NCI-H774 (cell line): Measurements from ENCODE around the gene ULK1.
"Not testable (repeated sequence)": the region's sequence is repeated elsewhere in the genome, so short reads cannot be mapped to it uniquely, and the experiment has no call there.

Experiments
- DNase-seq: peaks from one replicate; lab custom pipeline; 2025; lab: John Stamatoyannopoulos, UW

The ULK1 gene

DNA sequence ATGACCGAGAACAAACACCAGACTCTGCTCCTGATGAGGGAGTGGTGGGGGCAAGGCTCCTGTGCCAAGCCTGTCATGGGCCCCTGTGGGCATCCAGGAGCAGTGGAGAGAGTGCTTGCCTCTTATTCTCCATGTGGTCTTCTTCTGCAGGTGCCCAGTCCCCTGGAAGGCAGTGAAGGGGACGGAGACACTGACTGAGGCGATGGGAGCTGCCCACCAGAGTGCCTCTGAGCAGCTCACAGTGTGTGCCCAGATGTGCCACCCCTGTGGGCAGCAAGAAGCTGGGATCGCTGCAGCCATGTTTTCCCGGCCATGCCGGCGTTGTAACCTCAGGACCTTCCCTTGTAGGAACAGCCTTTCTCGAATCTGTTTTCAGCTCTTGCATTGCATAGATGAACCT is 49.0 kb downstream of the ULK1 start:
- no peak for DNase-seq

- DNase-seq, result no peak
Measured at GRCh38 chr12:131943876-131944275, 49.5 kb downstream of the ULK1 start.

DNA sequence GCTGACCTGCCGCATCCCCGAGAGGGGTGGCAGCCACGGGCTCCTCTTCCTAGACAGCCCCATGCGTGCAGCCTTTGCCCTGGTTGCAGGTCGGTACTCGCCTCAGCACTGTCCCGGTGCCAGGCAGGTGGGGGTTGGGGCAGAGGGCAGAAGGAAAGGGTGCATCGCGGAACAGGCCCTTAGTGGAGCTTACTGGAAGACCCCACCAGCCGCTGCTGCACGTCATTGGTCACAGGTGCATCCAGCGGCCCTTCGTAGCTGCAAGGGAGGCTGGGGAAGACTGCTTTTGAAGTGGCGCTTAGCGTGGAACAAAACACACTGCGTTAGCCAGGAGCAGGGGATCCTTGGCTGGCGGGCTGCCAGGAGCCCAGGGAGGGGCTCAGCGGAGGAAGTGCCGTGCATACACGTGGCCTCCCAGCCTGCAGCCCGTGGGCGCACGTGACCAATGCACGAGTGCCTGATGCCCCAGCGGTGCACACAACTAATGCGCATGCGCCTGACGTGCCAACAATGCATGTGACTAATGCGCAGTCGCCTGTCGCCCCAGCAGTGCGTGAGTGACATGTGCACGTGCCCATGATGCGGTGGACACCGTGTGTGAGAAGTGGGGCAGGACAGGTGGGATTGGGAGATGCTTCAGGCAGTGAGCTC is 50.3 kb downstream of the ULK1 start:
- no peak for DNase-seq

DNA sequence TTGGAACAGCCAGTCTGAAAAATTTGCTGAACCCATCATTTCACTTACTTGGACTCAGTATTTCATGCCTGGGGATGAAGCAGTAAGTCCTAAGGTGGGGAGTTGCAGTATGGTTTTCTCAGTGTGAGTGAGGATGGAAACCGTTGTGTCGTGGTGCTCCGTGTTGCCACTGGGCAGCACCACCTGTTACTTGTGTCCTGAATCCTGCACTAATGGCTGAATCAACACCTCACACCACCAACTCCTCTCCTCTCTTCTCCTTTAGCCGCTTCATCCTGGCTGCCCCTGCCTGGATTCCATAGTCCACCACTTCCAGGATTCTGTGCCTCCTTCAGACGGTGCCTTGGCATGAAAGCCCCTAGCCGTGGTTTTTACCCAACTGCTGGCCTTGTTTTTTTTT is 52.3 kb downstream of the ULK1 start:
- no peak for DNase-seq

DNA sequence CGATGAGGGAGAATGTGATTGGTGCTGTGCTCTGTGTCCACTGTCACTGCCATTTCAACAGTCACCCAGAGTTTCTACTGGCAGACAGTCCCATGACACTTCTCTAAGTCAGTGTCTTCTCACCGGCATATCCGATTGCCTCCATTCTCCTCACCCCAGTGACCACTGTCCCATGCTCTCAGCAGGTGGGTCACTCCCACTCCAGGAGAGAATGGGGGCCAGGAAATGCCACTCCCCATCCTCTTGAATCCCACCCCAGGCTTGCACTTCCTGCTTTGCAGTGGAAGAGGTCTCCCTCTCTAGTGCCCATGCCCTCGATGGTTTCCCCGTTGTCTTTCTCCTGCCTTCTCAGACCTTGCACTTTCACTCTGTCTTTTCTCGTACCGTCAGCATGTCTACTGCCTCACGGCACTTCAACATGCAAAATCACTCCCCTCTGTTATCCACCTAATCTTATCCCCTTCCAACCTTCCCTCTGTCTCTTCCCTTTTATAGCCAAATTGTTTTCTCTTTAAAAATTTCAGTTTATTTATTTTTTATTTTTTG is 53.1 kb downstream of the ULK1 start:
- DNase-seq, result no peak

DNA sequence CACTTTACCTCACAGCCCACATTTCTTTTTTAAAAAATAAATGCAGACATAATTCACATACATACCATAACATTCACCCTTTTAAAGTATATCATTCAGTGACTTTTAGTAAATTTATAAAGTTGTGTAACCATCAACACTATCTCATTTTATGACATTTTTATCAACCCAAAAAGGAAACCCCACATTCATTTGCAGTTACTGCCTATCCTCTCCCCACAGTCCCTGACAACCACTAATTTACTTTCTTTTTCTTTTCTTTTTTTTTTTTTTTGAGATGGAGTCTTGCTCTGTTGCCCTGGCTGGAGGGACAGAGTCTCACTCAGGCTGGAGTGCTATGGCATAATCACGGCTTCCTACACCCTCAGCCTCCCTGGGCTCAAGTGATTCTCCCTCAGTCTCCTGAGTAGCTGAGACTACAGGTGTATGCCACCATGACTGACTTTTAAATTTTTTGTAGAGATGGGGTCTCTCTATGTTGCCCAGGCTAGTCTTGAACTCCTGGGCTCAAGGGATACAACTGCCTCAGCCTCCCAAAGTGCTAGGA is 53.8 kb downstream of the ULK1 start:
- DNase-seq, result no peak

DNA sequence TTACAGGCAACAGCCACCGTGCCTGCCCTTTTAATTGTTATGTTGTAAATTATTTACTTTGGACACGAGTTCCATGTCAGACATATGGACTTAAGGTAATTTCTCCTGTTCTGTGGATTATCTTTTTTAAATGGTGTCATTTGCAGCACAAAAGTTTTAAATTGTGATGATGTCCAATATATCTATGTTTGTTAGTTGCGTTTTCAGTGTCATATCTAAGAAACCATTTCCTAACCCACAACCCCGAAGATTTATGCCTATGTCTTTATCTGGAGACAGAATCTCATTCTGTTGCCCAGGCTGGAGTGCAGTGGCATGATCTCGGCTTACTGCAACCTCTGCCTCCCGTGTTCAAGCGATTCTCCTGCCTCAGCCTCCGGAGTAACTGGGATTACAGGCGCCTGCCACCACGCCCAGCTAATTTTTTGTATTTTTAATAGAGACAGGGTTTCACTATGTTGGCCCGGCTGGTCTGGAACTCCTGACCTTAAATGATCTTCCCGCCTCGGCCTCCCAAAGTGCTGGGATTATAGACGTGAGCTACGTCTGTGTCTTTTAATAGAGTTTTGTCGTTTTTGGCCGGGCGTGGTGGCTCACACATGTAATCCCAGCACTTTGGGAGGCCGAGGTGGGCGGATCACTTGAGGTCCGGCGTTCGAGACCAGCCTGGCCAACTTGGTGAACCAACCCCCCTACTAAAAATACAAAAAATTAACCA is 54.5 kb downstream of the ULK1 start:
- DNase-seq, result not testable (repeated sequence)

GRCh38 chr12:131949431-131950181 is 55.2 kb downstream of the ULK1 start, which contains the start of gene EP400:
Gene EP400 (plus strand): TSS chr12:131949942. CDS start chr12:131960620, 10,678 bp downstream.
- peak; percentile 97 for DNase-seq

DNA sequence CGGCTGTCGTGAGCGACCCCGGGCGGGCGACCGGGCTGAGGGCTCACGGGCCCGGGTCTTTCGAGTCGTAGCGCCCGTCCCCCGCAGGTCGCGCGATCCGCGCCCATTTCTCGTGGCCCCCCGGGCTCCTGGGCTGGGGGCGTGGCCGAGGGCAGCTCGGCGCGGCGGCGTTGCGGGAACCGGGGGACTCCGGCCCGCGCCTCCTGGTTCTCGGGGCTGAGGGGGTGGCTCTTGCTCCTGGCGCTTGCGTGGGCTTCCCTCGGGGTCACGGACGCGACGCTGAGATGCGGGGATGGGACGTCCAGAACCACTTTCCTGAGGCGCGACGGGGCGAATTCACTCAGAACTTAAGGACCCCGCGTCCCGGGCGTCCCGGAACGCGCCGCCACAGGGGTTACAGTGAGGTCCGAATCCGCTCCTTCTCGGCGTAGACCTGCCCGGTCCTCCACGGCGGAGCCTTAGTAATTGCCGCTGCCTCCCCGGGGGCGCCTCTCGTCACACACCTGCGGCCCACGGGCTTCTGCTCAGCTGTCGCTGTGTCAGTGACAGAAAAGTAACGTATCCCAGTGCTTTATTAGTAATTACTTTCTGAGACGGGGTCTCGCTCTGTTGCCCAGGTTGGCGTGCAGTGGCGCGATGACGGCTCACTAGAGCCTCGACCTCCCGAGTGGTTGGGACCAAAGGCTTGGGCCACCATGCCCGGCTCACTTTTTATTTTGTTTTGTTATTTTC is 55.9 kb downstream of the ULK1 start:
- DNase-seq, result no peak

- DNase-seq, result not testable (repeated sequence)
Measured at GRCh38 chr12:131953810-131954209, 59.4 kb downstream of the ULK1 start.

- not testable (repeated sequence) for DNase-seq
Measured at GRCh38 chr12:131954460-131954859, 60.0 kb downstream of the ULK1 start.

GRCh38 chr12:131959116-131959515 is 64.7 kb downstream of the ULK1 start:
- DNase-seq, result no peak

GRCh38 chr12:131959641-131960589 is 65.5 kb downstream of the ULK1 start:
- DNase-seq, result no peak

DNA sequence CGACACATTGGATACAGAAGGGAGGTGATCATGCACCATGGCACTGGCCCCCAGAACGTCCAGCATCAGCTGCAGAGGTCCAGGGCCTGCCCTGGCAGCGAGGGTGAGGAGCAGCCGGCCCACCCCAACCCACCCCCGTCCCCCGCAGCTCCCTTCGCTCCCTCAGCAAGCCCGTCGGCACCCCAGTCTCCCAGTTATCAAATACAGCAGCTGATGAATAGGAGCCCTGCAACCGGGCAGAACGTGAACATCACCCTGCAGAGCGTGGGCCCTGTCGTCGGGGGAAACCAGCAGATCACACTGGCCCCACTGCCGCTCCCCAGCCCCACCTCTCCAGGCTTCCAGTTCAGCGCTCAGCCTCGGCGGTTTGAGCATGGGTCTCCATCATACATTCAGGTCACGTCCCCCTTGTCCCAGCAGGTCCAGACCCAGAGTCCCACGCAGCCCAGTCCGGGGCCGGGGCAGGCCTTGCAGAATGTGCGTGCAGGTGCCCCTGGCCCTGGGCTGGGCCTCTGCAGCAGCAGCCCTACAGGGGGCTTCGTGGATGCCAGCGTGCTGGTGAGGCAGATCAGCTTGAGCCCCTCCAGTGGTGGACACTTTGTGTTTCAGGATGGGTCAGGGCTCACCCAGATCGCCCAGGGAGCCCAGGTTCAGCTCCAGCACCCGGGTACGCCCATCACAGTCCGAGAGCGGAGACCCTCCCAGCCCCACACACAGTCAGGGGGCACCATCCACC is 66.3 kb downstream of the ULK1 start:
- DNase-seq, result not testable (repeated sequence)

DNA sequence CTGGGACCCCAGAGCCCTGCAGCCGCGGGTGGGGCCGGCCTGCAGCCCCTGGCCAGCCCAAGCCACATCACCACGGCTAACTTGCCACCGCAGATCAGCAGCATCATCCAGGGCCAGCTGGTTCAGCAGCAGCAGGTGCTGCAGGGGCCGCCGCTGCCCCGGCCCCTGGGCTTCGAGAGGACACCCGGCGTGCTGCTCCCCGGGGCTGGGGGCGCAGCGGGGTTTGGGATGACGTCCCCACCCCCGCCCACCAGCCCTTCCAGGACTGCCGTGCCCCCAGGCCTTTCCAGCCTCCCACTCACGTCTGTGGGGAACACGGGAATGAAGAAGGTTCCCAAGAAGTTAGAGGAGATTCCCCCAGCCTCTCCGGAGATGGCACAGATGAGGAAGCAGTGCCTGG is 66.9 kb downstream of the ULK1 start:
- not testable (repeated sequence) for DNase-seq

GRCh38 chr12:131962069-131962468 is 67.6 kb downstream of the ULK1 start:
- DNase-seq, result no peak

GRCh38 chr12:131963381-131963780 is 69.0 kb downstream of the ULK1 start:
- no peak for DNase-seq

- DNase-seq, result no peak
Measured at GRCh38 chr12:131965073-131965472, 70.7 kb downstream of the ULK1 start.

GRCh38 chr12:131971226-131971625 is 76.8 kb downstream of the ULK1 start:
- peak; percentile 51 for DNase-seq
